GM21390 (cell line): ENCODE data around the gene MRPL19.

ENCODE experiments used
- ATAC-seq: cut with Tn5 transposase; IDR thresholded peaks from one replicate; pipeline ENCODE4 v1.9.1; 2021; ENCODE audit not compliant: unreplicated experiment

Gene MRPL19

GRCh38 chr2:75728614-75729419 is 82.2 kb downstream of the MRPL19 start:
- no peak for ATAC-seq

DNA sequence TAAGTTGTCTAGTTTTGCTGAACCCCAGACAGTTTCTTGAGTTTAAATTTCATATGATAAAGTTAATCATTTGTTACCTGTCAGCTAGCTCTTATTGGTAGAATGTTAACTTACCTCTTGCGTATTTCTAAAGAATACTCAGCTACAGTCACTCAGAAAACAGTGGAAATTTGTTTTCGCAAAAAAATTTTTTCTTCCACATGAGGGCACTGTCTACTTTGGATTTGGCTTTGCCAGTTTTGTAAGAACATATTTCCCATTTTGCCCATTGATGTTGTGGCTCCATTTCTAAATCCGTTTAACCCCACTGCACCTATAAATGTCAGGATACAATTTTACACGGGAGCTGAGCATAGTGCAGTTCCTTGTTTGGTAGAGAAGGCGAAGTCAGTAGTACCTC is 83.3 kb downstream of the MRPL19 start:
- ATAC-seq = no peak

- no peak for ATAC-seq
Measured at GRCh38 chr2:75736276-75736675, 89.7 kb downstream of the MRPL19 start.

DNA sequence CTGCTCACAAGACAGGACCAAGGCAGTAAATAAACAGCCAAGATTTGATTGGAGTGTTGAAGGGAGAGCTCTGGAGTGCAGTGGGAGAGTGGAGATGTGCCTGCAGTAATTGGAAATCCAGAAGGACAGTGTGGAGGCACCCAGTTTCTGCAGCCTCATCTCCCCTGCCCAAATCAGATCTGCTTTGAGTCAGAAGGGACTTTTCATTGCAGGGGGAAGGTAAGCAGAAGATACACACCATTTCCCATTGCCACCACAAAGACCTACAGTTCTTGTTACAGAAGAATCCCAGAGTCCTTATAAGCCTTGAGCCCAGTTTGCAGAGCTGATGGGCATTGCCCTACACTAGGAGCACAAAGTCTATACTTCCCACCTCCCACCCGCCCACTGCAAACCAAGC is 91.4 kb downstream of the MRPL19 start:
- no peak for ATAC-seq
